ENCODE measurements around the gene GFOD2. TPM values are rescaled to one million over a fixed set of nuclear protein-coding genes. Genes with fewer than 3 reads are reported as not detected.

The GFOD2 gene
- total RNA-seq, 2 experiments from 2014 or later, result 12.5 to 14.2 TPM

- POLR2A ChIA-PET, result no interaction called here
- H3K4me3 Mint-ChIP-seq, result no peak overlapping the region
- no peak overlapping the region for H3K27ac Mint-ChIP-seq
- H3K27me3 Mint-ChIP-seq, result no peaks in the 10 kb centered on the region
- no peak for ATAC-seq (ENCODE audit: low read depth)
- DNase-seq, result no peak
- no peaks in the 10 kb centered on the region for H3K9me3 Mint-ChIP-seq
- H3K36me3 Mint-ChIP-seq, result peaks cover 7% of the 10 kb centered on the region
- no peaks in the 10 kb centered on the region for H3K4me1 Mint-ChIP-seq
These were observed 31.4 kb upstream of the GFOD2 start for GRCh38 chr16:67750466-67750865.

GRCh38 chr16:67749436-67750078, 30.4 kb upstream of the GFOD2 start:
- DNase-seq, result no peak
- Mint-ChIP-seq H3K27ac (no peak overlapping the region), H3K36me3 (peaks cover 7% of the 10 kb centered on the region), H3K27me3 (no peaks in the 10 kb centered on the region), H3K4me3 (no peak overlapping the region), H3K9me3 (no peaks in the 10 kb centered on the region), H3K4me1 (no peaks in the 10 kb centered on the region)
- POLR2A ChIA-PET, result no interaction called here
- no peak for ATAC-seq (ENCODE audit: low read depth)

GRCh38 chr16:67748834-67749233, 29.7 kb upstream of the GFOD2 start:
- POLR2A ChIA-PET, result no interaction called here
- DNase-seq, result no peak
- Mint-ChIP-seq H3K27ac (no peak overlapping the region), H3K4me1 (no peaks in the 10 kb centered on the region), H3K9me3 (no peaks in the 10 kb centered on the region), H3K36me3 (peaks cover 6% of the 10 kb centered on the region), H3K27me3 (no peaks in the 10 kb centered on the region), H3K4me3 (no peak overlapping the region)
- ATAC-seq (ENCODE audit: low read depth), result no peak

GRCh38 chr16:67746846-67747245, 27.7 kb upstream of the GFOD2 start:
- Mint-ChIP-seq H3K36me3 (peaks cover 10% of the 10 kb centered on the region), H3K4me1 (no peaks in the 10 kb centered on the region), H3K4me3 (no peak overlapping the region), H3K27ac (no peak overlapping the region), H3K9me3 (no peaks in the 10 kb centered on the region), H3K27me3 (no peaks in the 10 kb centered on the region)
- ATAC-seq (ENCODE audit: low read depth) (no peak), DNase-seq (no peak)
- POLR2A ChIA-PET, result no interaction called here

GRCh38 chr16:67741118-67741517, 22.0 kb upstream of the GFOD2 start:
- POLR2A ChIA-PET, result no interaction called here
- Mint-ChIP-seq H3K27ac (no peak overlapping the region), H3K4me1 (no peaks in the 10 kb centered on the region), H3K36me3 (peaks cover 15% of the 10 kb centered on the region), H3K27me3 (no peaks in the 10 kb centered on the region), H3K4me3 (no peak overlapping the region), H3K9me3 (no peaks in the 10 kb centered on the region)
- DNase-seq, result no peak
- no peak for ATAC-seq (ENCODE audit: low read depth)

- no peak overlapping the region for H3K27ac Mint-ChIP-seq
- H3K4me3 Mint-ChIP-seq, result no peak overlapping the region
- H3K36me3 Mint-ChIP-seq, result peaks cover 14% of the 10 kb centered on the region
- POLR2A ChIA-PET, result interaction anchor here (0.7 kb wide), 1 partner anchor 176 kb away, joined by 4 read pairs; no protein-coding TSS in a partner anchor
- peaks cover 2% of the 10 kb centered on the region for H3K4me1 Mint-ChIP-seq
- H3K27me3 Mint-ChIP-seq, result no peaks in the 10 kb centered on the region
- ATAC-seq (ENCODE audit: low read depth) (no peak), DNase-seq (no peak)
- H3K9me3 Mint-ChIP-seq, result no peaks in the 10 kb centered on the region
These were observed 21.3 kb upstream of the GFOD2 start for GRCh38 chr16:67740391-67740790.

- no peak for ATAC-seq (ENCODE audit: low read depth)
- Mint-ChIP-seq H3K27ac (no peak overlapping the region), H3K4me1 (peaks cover 2% of the 10 kb centered on the region), H3K27me3 (no peaks in the 10 kb centered on the region), H3K4me3 (no peak overlapping the region), H3K36me3 (peaks cover 7% of the 10 kb centered on the region), H3K9me3 (no peaks in the 10 kb centered on the region)
- POLR2A ChIA-PET, result no interaction called here
- DNase-seq, result no peak
These were observed 17.7 kb upstream of the GFOD2 start for GRCh38 chr16:67736858-67737257.

- H3K36me3 Mint-ChIP-seq, result peaks cover 4% of the 10 kb centered on the region
- H3K27me3 Mint-ChIP-seq, result no peaks in the 10 kb centered on the region
- DNase-seq (no peak), ATAC-seq (ENCODE audit: low read depth) (no peak)
- peaks cover 2% of the 10 kb centered on the region for H3K4me1 Mint-ChIP-seq
- no peaks in the 10 kb centered on the region for H3K9me3 Mint-ChIP-seq
- no peak overlapping the region for H3K27ac Mint-ChIP-seq
- POLR2A ChIA-PET, result no interaction called here
- no peak overlapping the region for H3K4me3 Mint-ChIP-seq
These were observed 15.7 kb upstream of the GFOD2 start for GRCh38 chr16:67734731-67735201.

- Mint-ChIP-seq H3K9me3 (no peaks in the 10 kb centered on the region), H3K27me3 (no peaks in the 10 kb centered on the region), H3K4me3 (no peak overlapping the region), H3K27ac (no peak overlapping the region), H3K4me1 (peaks cover 2% of the 10 kb centered on the region), H3K36me3 (peaks cover 6% of the 10 kb centered on the region)
- POLR2A ChIA-PET, result no interaction called here
- DNase-seq (no peak), ATAC-seq (ENCODE audit: low read depth) (no peak)
These were observed 14.8 kb upstream of the GFOD2 start for GRCh38 chr16:67733734-67734470.

- no peaks in the 10 kb centered on the region for H3K27me3 Mint-ChIP-seq
- no peak overlapping the region for H3K4me3 Mint-ChIP-seq
- DNase-seq (no peak), ATAC-seq (ENCODE audit: low read depth) (no peak)
- peaks cover 2% of the 10 kb centered on the region for H3K4me1 Mint-ChIP-seq
- POLR2A ChIA-PET, result no interaction called here
- peaks cover 8% of the 10 kb centered on the region for H3K36me3 Mint-ChIP-seq
- H3K9me3 Mint-ChIP-seq, result no peaks in the 10 kb centered on the region
- H3K27ac Mint-ChIP-seq, result no peak overlapping the region
These were observed 12.6 kb upstream of the GFOD2 start for GRCh38 chr16:67731753-67732095.

- Mint-ChIP-seq H3K9me3 (no peaks in the 10 kb centered on the region), H3K27ac (no peak overlapping the region), H3K36me3 (peaks cover 7% of the 10 kb centered on the region), H3K27me3 (no peaks in the 10 kb centered on the region), H3K4me1 (peaks cover 2% of the 10 kb centered on the region), H3K4me3 (no peak overlapping the region)
- no peak for DNase-seq
- POLR2A ChIA-PET, result no interaction called here
- no peak for ATAC-seq (ENCODE audit: low read depth)
These were observed 12.1 kb upstream of the GFOD2 start for GRCh38 chr16:67731071-67731752.

- H3K27ac Mint-ChIP-seq, result no peak overlapping the region
- H3K36me3 Mint-ChIP-seq, result peaks cover 7% of the 10 kb centered on the region
- H3K4me1 Mint-ChIP-seq, result no peaks in the 10 kb centered on the region
These were observed 11.2 kb upstream of the GFOD2 start for GRCh38 chr16:67730326-67730725.

GRCh38 chr16:67729636-67730248, 10.6 kb upstream of the GFOD2 start:
- Mint-ChIP-seq H3K4me1 (no peaks in the 10 kb centered on the region), H3K27me3 (no peaks in the 10 kb centered on the region), H3K4me3 (no peak overlapping the region), H3K36me3 (peaks cover 7% of the 10 kb centered on the region), H3K9me3 (no peaks in the 10 kb centered on the region), H3K27ac (no peak overlapping the region)
- POLR2A ChIA-PET, result interaction anchor here (1.6 kb wide), 1 partner anchor 11 kb away, joined by 3 read pairs; the partner anchor contains the start of gene GFOD2
- DNase-seq (no peak), ATAC-seq (ENCODE audit: low read depth) (no peak)

More at GRCh38 chr16:67730326-67730725, 11.2 kb upstream of the GFOD2 start:
- Mint-ChIP-seq H3K9me3 (no peaks in the 10 kb centered on the region), H3K27me3 (no peaks in the 10 kb centered on the region), H3K4me3 (no peak overlapping the region)
- ATAC-seq (ENCODE audit: low read depth) (no peak), DNase-seq (no peak)
- POLR2A ChIA-PET, result no interaction called here

Measured in activated naive CD8-positive, alpha-beta T cell treated with anti-CD3 and anti-CD28 coated beads, Interleukin-2, amount 10 ng/mL, durations not matched to agents 7 days and 5 days (primary cell).